HuH-7 (cell line): ENCODE results near the gene PPP1R9B.

ENCODE experiments used
- DNase-seq: peaks from one replicate; pipeline ENCODE4 v3.0.0; 2011; ENCODE audit warnings: low spot score

PPP1R9B gene

GRCh38 chr17:50155115-50155819 is 4.8 kb upstream of the PPP1R9B start:
- no peak for DNase-seq

GRCh38 chr17:50154604-50155003 is 4.1 kb upstream of the PPP1R9B start:
- no peak for DNase-seq

- no peak for DNase-seq
Observed at GRCh38 chr17:50153650-50154575, 3.4 kb upstream of the PPP1R9B start.

- DNase-seq: no peak
Observed at GRCh38 chr17:50152736-50153135, 2.3 kb upstream of the PPP1R9B start.

GRCh38 chr17:50151937-50152547 is 1.6 kb upstream of the PPP1R9B start:
- DNase-seq: peak; percentile 91

GRCh38 chr17:50151041-50151936 is 812 bp upstream of the PPP1R9B start:
- DNase-seq: peak; percentile 98

- peak; percentile 58 for DNase-seq
Observed at GRCh38 chr17:50149417-50150353, 792 bp downstream of the PPP1R9B start.

GRCh38 chr17:50149091-50149416 is 1.4 kb downstream of the PPP1R9B start:
- DNase-seq: no peak

GRCh38 chr17:50148226-50149090 is 2.0 kb downstream of the PPP1R9B start:
- peak; percentile 57 for DNase-seq

GRCh38 chr17:50147841-50148225 is 2.6 kb downstream of the PPP1R9B start:
- DNase-seq: peak; percentile 55

- no peak for DNase-seq
Observed at GRCh38 chr17:50146927-50147665, 3.4 kb downstream of the PPP1R9B start.

GRCh38 chr17:50146230-50146926 is 4.1 kb downstream of the PPP1R9B start:
- no peak for DNase-seq

- DNase-seq: no peak
Observed at GRCh38 chr17:50145532-50146229, 4.8 kb downstream of the PPP1R9B start.

GRCh38 chr17:50144845-50145531 is 5.5 kb downstream of the PPP1R9B start:
- no peak for DNase-seq

GRCh38 chr17:50144355-50144754 is 6.1 kb downstream of the PPP1R9B start:
- no peak for DNase-seq

- no peak for DNase-seq
Observed at GRCh38 chr17:50143461-50144176, 6.9 kb downstream of the PPP1R9B start.

- no peak for DNase-seq
Observed at GRCh38 chr17:50141745-50142110, 8.7 kb downstream of the PPP1R9B start.
